Smooth muscle cell (in vitro differentiated cells): ENCODE measurements around the gene TTLL5. TPM values are rescaled to one million over a fixed set of nuclear protein-coding genes. Genes with fewer than 3 reads are reported as not detected.
A peak's percentile ranks its signal among the peaks of the same experiment; 100 is the strongest.

Experiments
- DNase-seq: peaks from one replicate; lab custom pipeline; 2025; ENCODE audit not compliant: unreplicated experiment; lab: John Stamatoyannopoulos, UW
- H2AFZ ChIP-seq: fragments of 200-600 bp; sonication (generic); 2 replicates; pipeline ENCODE4 v1.6.0; 2016; ENCODE audit warnings: antibody characterized with exemption, low read depth, mild to moderate bottlenecking
- H3F3A ChIP-seq: fragments of 200-600 bp; sonication (generic); 2 replicates; pipeline ENCODE4 v1.6.0; 2017; ENCODE audit warnings: antibody characterized with exemption, low read depth
- H3K27ac ChIP-seq: fragments of 200-600 bp; sonication (generic); 2 replicates; pipeline ENCODE4 v1.5.1; 2016; ENCODE audit warnings: low read depth, mild to moderate bottlenecking
- H3K27me3 ChIP-seq: fragments of 200-600 bp; sonication (generic); 2 replicates; pipeline ENCODE4 v1.6.1; 2016; ENCODE audit warnings: low read depth, mild to moderate bottlenecking
- H3K36me3 ChIP-seq: fragments of 200-600 bp; sonication (generic); 2 replicates; pipeline ENCODE4 v1.5.1; 2016; ENCODE audit warnings: low read depth
- H3K4me1 ChIP-seq: fragments of 200-600 bp; sonication (generic); 2 replicates; pipeline ENCODE4 v1.5.1; 2016; ENCODE audit warnings: low read depth
- H3K4me2 ChIP-seq: fragments of 200-600 bp; sonication (generic); 2 replicates; pipeline ENCODE4 v1.6.0; 2016; ENCODE audit warnings: mild to moderate bottlenecking
- H3K4me3 ChIP-seq: fragments of 200-600 bp; sonication (generic); 2 replicates; pipeline ENCODE4 v1.5.1; 2016; ENCODE audit warnings: mild to moderate bottlenecking
- H3K79me2 ChIP-seq: fragments of 200-600 bp; sonication (generic); 2 replicates; pipeline ENCODE4 v1.6.0; 2016; ENCODE audit warnings: low read depth, mild to moderate bottlenecking
- H3K9ac ChIP-seq: fragments of 200-600 bp; sonication (generic); 2 replicates; pipeline ENCODE4 v1.6.0; 2016; ENCODE audit warnings: low read depth
- H3K9me3 ChIP-seq: fragments of 200-600 bp; sonication (generic); replicated peaks from 2 replicates; pipeline ENCODE4 v1.5.1; 2016; ENCODE audit warnings: low read depth
- H4K20me1 ChIP-seq: fragments of 200-600 bp; sonication (generic); 2 replicates; pipeline ENCODE4 v1.6.0; 2016; ENCODE audit warnings: low read depth
- WGBS: methylation state at CpG from one replicate; pipeline ENCODE4 v1.1.7; 2016; ENCODE audit warnings: low lambda C conversion rate; 5-methylcytosine and 5-hydroxymethylcytosine counted together
- polyA plus RNA-seq: library from polyadenylated mRNA; unstranded; fragments of >200 nt; fragmentation: Nextera tagmentation; extraction: Ambion mirVana; gene quantifications from 2 replicates; pipeline ENCODE4 v1.2.1, GENCODE V29; 2016
- total RNA-seq: library from RNA; depleted of rRNA; stranded (reverse); fragments of >200 nt; gene quantifications from 2 replicates; pipeline ENCODE4 v1.2.3, GENCODE V29; 2014
- TF ChIP-seq, protein P1 (sequence below): fragments of 200-600 bp; sonication (generic); IDR thresholded peaks from 2 replicates; pipeline ENCODE4 v1.5.1; 2017; ENCODE audit warnings: borderline replicate concordance, mild to moderate bottlenecking, antibody characterized with exemption; ENCODE audit not compliant: insufficient read depth, poor library complexity, severe bottlenecking

Gene TTLL5
- total and polyA plus RNA-seq, 2 experiments from 2014 or later, result 12.6 to 38.0 TPM

GRCh38 chr14:75982266-75983018, 321.4 kb downstream of the TTLL5 start:
- Histone ChIP-seq H3K4me3 (peak overlapping the region; percentile 89), H3F3A (no peaks in the 10 kb centered on the region), H3K27me3 (no peaks in the 10 kb centered on the region), H3K79me2 (peaks cover 48% of the 10 kb centered on the region), H3K4me1 (peaks cover 11% of the 10 kb centered on the region), H3K27ac (peak overlapping the region; percentile 79), H3K4me2 (peak overlapping the region; percentile 95), H3K9me3 (no peaks in the 10 kb centered on the region), H4K20me1 (peaks cover 12% of the 10 kb centered on the region), H3K9ac (peak overlapping the region; percentile 88), H2AFZ (peak overlapping the region; percentile 87), H3K36me3 (no peaks in the 10 kb centered on the region)
- DNase-seq, result peak; percentile 91
- TF ChIP-seq, protein P1, sequence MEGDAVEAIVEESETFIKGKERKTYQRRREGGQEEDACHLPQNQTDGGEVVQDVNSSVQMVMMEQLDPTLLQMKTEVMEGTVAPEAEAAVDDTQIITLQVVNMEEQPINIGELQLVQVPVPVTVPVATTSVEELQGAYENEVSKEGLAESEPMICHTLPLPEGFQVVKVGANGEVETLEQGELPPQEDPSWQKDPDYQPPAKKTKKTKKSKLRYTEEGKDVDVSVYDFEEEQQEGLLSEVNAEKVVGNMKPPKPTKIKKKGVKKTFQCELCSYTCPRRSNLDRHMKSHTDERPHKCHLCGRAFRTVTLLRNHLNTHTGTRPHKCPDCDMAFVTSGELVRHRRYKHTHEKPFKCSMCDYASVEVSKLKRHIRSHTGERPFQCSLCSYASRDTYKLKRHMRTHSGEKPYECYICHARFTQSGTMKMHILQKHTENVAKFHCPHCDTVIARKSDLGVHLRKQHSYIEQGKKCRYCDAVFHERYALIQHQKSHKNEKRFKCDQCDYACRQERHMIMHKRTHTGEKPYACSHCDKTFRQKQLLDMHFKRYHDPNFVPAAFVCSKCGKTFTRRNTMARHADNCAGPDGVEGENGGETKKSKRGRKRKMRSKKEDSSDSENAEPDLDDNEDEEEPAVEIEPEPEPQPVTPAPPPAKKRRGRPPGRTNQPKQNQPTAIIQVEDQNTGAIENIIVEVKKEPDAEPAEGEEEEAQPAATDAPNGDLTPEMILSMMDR, result peak; percentile 71
- WGBS, result under 1% methylated on average over 52 of the region's 77 CpGs

DNA sequence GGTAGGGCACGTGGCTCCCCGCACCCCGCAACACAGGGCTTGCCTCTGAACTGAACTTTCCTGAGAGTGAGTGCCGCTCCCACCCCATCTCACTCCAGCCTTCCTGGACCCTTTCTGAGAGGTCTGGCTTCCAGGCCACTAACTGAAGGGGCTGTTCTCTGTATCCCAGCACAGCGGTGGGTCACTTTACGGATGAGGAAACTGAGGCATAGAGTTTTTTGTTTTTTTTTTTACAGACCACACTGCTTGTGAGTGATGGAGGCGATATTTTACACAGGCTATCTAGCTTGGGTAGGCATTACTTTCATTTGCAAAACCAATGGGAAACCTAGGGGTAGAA, 321.9 kb downstream of the TTLL5 start:
- Histone ChIP-seq H3K9me3 (no peaks in the 10 kb centered on the region), H3K4me1 (peaks cover 6% of the 10 kb centered on the region), H3K27ac (no peak overlapping the region), H3K9ac (no peak overlapping the region), H3K4me3 (peak overlapping the region; percentile 89), H3K27me3 (no peaks in the 10 kb centered on the region), H2AFZ (no peak overlapping the region), H3F3A (no peaks in the 10 kb centered on the region), H3K4me2 (peak overlapping the region; percentile 95), H4K20me1 (peaks cover 12% of the 10 kb centered on the region), H3K79me2 (peaks cover 43% of the 10 kb centered on the region), H3K36me3 (no peaks in the 10 kb centered on the region)
- TF ChIP-seq, protein P1, result no peak
- 33% methylated on average over 7 of the region's 7 CpGs for WGBS
- no peak for DNase-seq

- no peaks in the 10 kb centered on the region for H3K27me3 ChIP-seq
- H3K4me3 ChIP-seq, result no peak overlapping the region
- no peaks in the 10 kb centered on the region for H3F3A ChIP-seq
- H3K9me3 ChIP-seq, result no peaks in the 10 kb centered on the region
- DNase-seq, result no peak
- no peak overlapping the region for H3K4me2 ChIP-seq
- H2AFZ ChIP-seq, result no peak overlapping the region
- no peaks in the 10 kb centered on the region for H4K20me1 ChIP-seq
- no peaks in the 10 kb centered on the region for H3K36me3 ChIP-seq
- H3K27ac ChIP-seq, result no peak overlapping the region
- 83% methylated on average over 2 of the region's 2 CpGs for WGBS
- TF ChIP-seq, protein P1, result no peak
- no peak overlapping the region for H3K9ac ChIP-seq
- peaks cover 27% of the 10 kb centered on the region for H3K79me2 ChIP-seq
- H3K4me1 ChIP-seq, result peaks cover 6% of the 10 kb centered on the region
These were observed 323.6 kb downstream of the TTLL5 start for GRCh38 chr14:75984674-75985073.
